Ascending aorta (tissue), 2 donors: ENCODE data around the gene ATL2. TPM values are rescaled to one million over a fixed set of nuclear protein-coding genes. Genes with fewer than 3 reads are reported as not detected.

Experiments
- DNase-seq, 2 donors: peaks; one replicate each; pipeline ENCODE4 v3.0.0-alpha.2; 2019; ENCODE audit warnings: low spot score in 2 of 2
- H3K27ac ChIP-seq, 2 donors: fragments of 200-600 bp; sonication (generic); one replicate each; pipeline ENCODE4 v1.5.1; 2016 to 2017; ENCODE audit warnings: mild to moderate bottlenecking in 1 of 2
- H3K27me3 ChIP-seq: fragments of 200-600 bp; sonication (generic); one replicate; pipeline ENCODE4 v1.5.1; 2017
- H3K36me3 ChIP-seq, 2 donors: fragments of 200-600 bp; sonication (generic); one replicate each; pipeline ENCODE4 v1.5.1; 2016
- H3K4me1 ChIP-seq, 2 donors: fragments of 200-600 bp; sonication (generic); one replicate each; pipeline ENCODE4 v1.5.1; 2016 to 2017; ENCODE audit warnings: mild to moderate bottlenecking in 1 of 2
- H3K4me3 ChIP-seq, 2 donors: fragments of 200-600 bp; sonication (generic); one replicate each; pipeline ENCODE4 v1.5.1; 2016 to 2017; ENCODE audit warnings: mild to moderate bottlenecking in 1 of 2
- H3K9me3 ChIP-seq, 2 donors: fragments of 200-600 bp; sonication (generic); one replicate each; pipeline ENCODE4 v1.5.1; 2016
- intact Hi-C: fragments of 100-400 bp; cut with DNase I; formaldehyde crosslinking; loops from one replicate; pipeline ENCODE4 v1.15.1; 2023
- total RNA-seq: library from RNA; depleted of rRNA; stranded (reverse); fragments of >200 nt; gene quantifications from one replicate; pipeline ENCODE4 v1.1.0, GENCODE V29; 2016
- TF ChIP-seq, protein P1 (sequence below), 3 experiments: fragments of 200-600 bp in 2 of 3; fragments of 450-650 bp in 1 of 3; sonication (generic) in 2 of 3; IDR thresholded peaks; one replicate each; pipeline ENCODE4 v1.5.1; 2016 to 2019; ENCODE audit warnings: antibody characterized with exemption in 3 of 3, mild to moderate bottlenecking in 1 of 3, moderate library complexity in 1 of 3

The ATL2 gene
- total RNA-seq, 1 donor from 2014 or later = 49.1 TPM

DNA sequence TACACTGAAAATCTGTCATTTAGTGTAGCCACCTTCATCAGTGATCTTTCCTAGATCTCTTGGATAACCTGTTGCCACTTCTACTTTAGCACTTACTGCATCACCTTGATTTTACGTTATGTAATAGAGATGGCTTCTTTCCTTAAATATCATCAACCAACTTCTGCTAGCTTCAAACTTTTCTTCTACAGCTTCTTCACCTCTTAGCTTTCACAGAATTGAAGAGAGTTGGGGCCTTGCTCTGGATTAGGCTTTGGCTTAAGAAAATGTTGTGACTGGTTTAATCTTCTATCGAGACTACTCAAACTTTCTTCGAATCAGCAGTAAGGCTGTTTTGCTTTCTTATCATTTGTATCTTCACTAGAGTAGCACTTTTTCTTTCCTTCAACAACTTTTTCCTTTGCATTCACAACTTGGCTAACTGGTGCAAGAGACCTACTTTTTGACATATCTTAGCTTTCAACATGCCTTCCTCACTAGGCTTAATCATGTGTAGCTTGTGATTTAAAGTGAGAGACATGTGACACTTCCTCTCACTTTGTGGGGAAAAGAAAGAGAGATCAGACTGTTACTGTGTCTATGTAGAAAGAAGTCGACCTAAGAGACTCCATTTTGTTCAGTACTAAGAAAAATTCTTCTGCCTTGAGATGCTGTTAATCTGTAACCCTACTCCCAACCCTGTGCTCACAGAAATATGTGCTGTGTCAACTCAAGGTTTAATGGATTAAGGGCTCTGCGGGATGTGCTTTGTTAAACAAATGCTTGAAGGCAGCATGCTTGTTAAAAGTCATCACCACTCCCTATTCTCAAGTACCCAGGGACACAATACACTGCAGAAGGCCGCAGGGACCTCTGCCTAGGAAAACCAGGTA, 99.6 kb downstream of the ATL2 start:
- DNase-seq = no peak
- no peaks in the 10 kb centered on the region for H3K9me3 ChIP-seq

DNA sequence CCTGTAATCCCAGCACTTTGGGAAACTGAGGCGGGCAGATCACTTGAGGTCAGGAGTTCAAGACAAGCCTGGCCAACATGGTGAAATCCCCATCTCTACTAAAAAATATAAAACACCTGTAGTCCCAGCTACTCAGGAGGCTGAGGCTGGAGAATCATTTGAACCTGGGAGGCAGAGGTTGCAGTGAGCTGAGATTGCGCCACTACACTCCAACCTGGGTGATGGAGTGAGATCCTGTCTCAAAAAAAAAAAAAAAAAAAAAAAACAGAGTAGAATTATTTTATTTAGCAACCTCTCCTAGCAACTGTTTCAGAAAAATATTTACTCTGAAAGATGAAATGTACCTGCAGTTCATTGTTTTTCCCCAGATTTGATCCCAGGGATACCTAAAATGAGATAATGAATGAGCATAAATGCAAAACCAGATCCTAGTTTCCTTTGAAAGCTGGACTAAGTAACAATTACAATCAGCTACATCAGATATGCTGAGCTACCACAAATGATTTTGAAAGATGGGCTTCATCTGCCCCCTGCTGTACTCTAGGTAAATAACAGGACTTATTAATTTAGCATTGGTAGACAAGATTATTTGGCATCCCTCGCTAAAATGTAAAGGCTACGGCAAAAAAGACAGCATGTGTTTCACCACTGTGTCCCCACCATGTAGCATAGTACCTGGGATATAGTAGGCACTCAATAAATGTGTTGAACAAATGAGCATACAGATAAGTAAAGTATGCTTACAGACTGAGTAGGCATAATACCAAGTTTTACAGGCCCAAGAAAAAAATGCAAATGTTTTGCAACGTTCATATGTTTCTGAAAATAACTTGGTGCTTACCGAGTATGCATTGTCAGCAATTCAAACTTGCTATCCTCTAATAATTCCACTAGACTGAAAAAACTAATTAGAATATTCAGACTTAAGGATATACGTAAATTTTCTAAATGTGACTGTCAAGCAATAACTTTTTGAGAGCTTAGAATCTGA, 102.5 kb downstream of the ATL2 start:
- Histone ChIP-seq H3K27ac (no peak overlapping the region), H3K9me3 (no peaks in the 10 kb centered on the region), H3K4me1 (no peaks in the 10 kb centered on the region), H3K36me3 (no peaks in the 10 kb centered on the region), H3K27me3 (no peaks in the 10 kb centered on the region), H3K4me3 (no peak overlapping the region)
- TF ChIP-seq, protein P1, sequence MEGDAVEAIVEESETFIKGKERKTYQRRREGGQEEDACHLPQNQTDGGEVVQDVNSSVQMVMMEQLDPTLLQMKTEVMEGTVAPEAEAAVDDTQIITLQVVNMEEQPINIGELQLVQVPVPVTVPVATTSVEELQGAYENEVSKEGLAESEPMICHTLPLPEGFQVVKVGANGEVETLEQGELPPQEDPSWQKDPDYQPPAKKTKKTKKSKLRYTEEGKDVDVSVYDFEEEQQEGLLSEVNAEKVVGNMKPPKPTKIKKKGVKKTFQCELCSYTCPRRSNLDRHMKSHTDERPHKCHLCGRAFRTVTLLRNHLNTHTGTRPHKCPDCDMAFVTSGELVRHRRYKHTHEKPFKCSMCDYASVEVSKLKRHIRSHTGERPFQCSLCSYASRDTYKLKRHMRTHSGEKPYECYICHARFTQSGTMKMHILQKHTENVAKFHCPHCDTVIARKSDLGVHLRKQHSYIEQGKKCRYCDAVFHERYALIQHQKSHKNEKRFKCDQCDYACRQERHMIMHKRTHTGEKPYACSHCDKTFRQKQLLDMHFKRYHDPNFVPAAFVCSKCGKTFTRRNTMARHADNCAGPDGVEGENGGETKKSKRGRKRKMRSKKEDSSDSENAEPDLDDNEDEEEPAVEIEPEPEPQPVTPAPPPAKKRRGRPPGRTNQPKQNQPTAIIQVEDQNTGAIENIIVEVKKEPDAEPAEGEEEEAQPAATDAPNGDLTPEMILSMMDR (IDR thresholded peaks at IDR 0.05) = peak; percentile 56 to 81 (median 69)
- intact Hi-C loops = loop anchor here (1.0 to 10.0 kb wide), 4 partner anchors 198 to 880 kb away; partner anchors contain the start of gene CYP1B1
- DNase-seq = no peak

More for the DNA sequence above, 99.6 kb downstream of the ATL2 start:
- no peak overlapping the region for H3K27ac ChIP-seq
- H3K27me3 ChIP-seq = no peaks in the 10 kb centered on the region
- intact Hi-C loops = loop anchor here (10.0 kb wide), 2 partner anchors 383 to 883 kb away; no protein-coding TSS in a partner anchor
- TF ChIP-seq, protein P1 (IDR thresholded peaks at IDR 0.05) = no peak
- H3K4me1 ChIP-seq = no peaks in the 10 kb centered on the region
- no peak overlapping the region for H3K4me3 ChIP-seq
- H3K36me3 ChIP-seq = no peaks in the 10 kb centered on the region

DNA sequence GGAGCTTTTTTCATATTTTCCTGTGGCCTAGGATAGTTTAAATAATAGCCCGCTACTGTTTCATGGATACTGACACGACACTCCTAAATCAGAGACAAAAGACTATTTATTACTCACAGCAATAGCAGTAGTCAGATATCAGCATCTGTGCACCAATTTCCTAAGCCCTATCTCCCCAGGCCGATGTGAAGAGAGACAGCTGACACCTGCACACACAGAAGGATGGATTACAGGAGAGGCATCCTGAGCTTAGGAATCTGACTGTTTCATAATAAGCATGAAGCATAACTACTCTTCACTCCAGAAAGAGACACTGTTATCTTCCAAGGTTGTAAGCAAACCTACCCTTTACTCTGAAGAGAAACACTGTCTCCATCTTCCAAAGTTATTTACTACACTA, 105.4 kb downstream of the ATL2 start:
- intact Hi-C loops = loop anchor here (10.0 kb wide), 2 partner anchors 377 to 877 kb away; no protein-coding TSS in a partner anchor
- Histone ChIP-seq H3K27me3 (no peaks in the 10 kb centered on the region), H3K36me3 (no peaks in the 10 kb centered on the region), H3K9me3 (no peaks in the 10 kb centered on the region), H3K27ac (no peak overlapping the region), H3K4me3 (no peak overlapping the region), H3K4me1 (no peaks in the 10 kb centered on the region)
- no peak for DNase-seq
- TF ChIP-seq, protein P1 (IDR thresholded peaks at IDR 0.05) = no peak

DNA sequence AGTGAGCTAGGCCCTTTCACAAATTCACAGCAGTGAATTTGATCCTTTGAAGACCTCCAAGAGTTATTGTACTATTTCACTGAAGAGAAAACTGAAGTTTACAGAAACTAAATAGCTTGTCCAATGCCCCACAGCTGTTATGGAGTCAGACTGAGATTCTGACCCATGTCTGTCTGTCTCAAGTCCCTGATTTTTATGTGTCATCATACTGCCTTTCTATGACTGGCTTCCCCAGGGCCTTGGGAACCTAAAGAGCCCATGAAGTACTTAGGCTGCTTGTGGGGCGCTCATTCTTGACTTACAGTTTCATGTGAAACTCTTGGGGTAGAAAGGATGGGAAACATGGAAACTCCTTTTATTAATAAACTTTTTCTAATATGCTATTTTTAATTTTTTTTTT, 107.7 kb downstream of the ATL2 start:
- no peak overlapping the region for H3K27ac ChIP-seq
- TF ChIP-seq, protein P1 (IDR thresholded peaks at IDR 0.05) = no peak
- no peaks in the 10 kb centered on the region for H3K4me1 ChIP-seq
- no peak for DNase-seq
- H3K9me3 ChIP-seq = no peaks in the 10 kb centered on the region
- intact Hi-C loops = no loop called here
- no peaks in the 10 kb centered on the region for H3K36me3 ChIP-seq
- no peaks in the 10 kb centered on the region for H3K27me3 ChIP-seq
- H3K4me3 ChIP-seq = no peak overlapping the region

DNA sequence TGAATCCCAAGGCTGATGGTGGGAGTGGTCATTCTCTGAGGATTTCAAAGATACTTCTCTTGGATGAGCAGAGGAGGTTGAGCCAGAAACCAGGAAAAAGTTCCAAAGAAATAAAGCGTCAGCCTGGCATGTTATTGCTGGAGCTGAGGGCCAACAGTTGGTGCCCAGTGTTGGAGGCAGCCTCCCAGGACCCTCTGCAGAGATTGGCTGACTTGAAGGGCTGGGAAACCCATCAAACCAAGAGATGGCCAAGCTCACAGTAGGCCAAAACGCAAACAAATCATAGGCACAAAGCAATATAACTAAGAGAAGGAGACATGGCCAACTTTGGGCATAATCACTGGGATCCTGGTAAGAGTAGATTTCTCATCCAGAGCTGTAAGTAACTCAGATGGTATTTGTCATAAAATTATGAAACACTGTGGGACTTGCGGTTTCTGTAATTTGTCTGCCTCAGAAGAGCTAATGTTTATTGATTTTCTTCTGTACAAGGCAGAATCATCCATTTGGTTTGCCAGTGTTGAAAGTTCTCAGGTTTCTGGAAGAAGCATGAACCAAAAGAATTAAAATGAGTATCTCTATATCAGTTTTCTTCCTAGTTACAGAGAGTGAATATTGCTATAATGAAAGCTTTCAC, 108.3 kb downstream of the ATL2 start:
- Histone ChIP-seq H3K36me3 (no peaks in the 10 kb centered on the region), H3K27ac (no peak overlapping the region), H3K4me3 (no peak overlapping the region), H3K27me3 (no peaks in the 10 kb centered on the region), H3K9me3 (no peaks in the 10 kb centered on the region), H3K4me1 (no peaks in the 10 kb centered on the region)
- DNase-seq = no peak
- TF ChIP-seq, protein P1 (IDR thresholded peaks at IDR 0.05) = no peak
- intact Hi-C loops = no loop called here
